ENCODE measurements around the gene FYN. TPM values are rescaled to one million over a fixed set of nuclear protein-coding genes. Genes with fewer than 3 reads are reported as not detected.

The FYN gene
- total and polyA plus RNA-seq, 2 donors from 2014 or later = 34.5 to 52.4 TPM

DNA sequence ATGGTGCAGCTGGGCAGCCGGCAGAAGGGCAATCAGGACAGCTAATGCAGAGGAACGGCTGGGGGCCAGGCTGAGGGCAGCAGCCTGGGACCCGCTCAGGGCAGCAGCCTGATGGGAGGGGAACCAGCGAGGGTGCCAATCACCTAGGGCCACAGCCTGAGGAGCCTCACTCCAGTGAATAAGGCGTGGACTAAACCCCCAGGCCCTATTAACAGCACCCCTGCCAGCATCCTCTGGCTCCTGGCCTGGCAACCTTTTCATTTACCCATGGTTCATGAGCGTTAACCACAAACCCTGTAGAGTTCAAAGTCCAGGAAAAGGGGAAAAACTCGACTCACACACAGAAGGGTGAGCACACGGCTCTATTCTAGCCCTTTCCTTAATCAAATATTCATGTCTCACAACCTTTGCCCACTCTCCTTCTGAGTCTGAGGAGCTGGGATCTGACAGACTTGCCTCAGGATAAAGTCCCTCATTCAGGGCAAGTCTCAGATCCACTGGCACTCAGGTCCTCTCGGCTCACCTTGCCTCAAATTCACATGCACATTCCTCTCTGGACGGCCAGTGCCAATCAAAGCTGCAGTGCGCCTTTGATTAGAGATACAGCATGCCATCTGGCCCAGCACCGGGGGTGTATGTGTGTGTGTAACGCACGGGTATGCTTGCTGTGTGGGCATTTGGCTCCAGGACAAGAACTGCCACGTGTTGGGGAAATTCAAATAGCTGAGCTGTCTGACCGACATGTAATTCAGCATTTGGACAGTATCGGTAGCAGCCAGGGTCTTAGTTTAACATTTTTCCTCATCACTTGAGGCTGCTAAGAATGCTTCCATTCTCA lies 180.7 kb downstream of the FYN start:
- Histone ChIP-seq H3K27ac (ENCODE audit: low read depth in 2 of 2, low read length in 2 of 2) (peak overlapping the region; percentile 44 to 52), H3K27me3 (ENCODE audit: control insufficient read depth, insufficient read depth, low read length) (no peaks in the 10 kb centered on the region), H3K4me1 (ENCODE audit: control insufficient read depth in 2 of 3, insufficient read depth in 2 of 3, low read depth in 1 of 3, low read length in 3 of 3) (peaks cover 3 to 20% (median 20%) of the 10 kb centered on the region in 3 donors), H3K36me3 (ENCODE audit: control insufficient read depth in 2 of 3, insufficient read depth in 3 of 3, low read length in 3 of 3) (peaks cover 5 to 10% (median 5%) of the 10 kb centered on the region in 3 donors), H3K9me3 (ENCODE audit: control insufficient read depth in 2 of 3, insufficient read depth in 1 of 3, low read length in 3 of 3) (no peaks in the 10 kb centered on the region), H3K9ac (ENCODE audit: low read length in 3 of 3) (no peak overlapping the region), H3K4me3 (ENCODE audit: low read length in 3 of 3) (peak overlapping the region in 1 of 3 donors; percentile 10)
- intact Hi-C loops (cut with DNase I) = no loop called here
- peak; percentile 50 for FAIRE-seq
- DNase-seq = peak in 4 of 5 donors; percentile 64 to 78 (median 66)
- TF ChIP-seq, protein P1, sequence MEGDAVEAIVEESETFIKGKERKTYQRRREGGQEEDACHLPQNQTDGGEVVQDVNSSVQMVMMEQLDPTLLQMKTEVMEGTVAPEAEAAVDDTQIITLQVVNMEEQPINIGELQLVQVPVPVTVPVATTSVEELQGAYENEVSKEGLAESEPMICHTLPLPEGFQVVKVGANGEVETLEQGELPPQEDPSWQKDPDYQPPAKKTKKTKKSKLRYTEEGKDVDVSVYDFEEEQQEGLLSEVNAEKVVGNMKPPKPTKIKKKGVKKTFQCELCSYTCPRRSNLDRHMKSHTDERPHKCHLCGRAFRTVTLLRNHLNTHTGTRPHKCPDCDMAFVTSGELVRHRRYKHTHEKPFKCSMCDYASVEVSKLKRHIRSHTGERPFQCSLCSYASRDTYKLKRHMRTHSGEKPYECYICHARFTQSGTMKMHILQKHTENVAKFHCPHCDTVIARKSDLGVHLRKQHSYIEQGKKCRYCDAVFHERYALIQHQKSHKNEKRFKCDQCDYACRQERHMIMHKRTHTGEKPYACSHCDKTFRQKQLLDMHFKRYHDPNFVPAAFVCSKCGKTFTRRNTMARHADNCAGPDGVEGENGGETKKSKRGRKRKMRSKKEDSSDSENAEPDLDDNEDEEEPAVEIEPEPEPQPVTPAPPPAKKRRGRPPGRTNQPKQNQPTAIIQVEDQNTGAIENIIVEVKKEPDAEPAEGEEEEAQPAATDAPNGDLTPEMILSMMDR (IDR thresholded peaks at IDR 0.05; ENCODE audit: borderline replicate concordance, extremely low read depth, insufficient read depth) = no peak

DNA sequence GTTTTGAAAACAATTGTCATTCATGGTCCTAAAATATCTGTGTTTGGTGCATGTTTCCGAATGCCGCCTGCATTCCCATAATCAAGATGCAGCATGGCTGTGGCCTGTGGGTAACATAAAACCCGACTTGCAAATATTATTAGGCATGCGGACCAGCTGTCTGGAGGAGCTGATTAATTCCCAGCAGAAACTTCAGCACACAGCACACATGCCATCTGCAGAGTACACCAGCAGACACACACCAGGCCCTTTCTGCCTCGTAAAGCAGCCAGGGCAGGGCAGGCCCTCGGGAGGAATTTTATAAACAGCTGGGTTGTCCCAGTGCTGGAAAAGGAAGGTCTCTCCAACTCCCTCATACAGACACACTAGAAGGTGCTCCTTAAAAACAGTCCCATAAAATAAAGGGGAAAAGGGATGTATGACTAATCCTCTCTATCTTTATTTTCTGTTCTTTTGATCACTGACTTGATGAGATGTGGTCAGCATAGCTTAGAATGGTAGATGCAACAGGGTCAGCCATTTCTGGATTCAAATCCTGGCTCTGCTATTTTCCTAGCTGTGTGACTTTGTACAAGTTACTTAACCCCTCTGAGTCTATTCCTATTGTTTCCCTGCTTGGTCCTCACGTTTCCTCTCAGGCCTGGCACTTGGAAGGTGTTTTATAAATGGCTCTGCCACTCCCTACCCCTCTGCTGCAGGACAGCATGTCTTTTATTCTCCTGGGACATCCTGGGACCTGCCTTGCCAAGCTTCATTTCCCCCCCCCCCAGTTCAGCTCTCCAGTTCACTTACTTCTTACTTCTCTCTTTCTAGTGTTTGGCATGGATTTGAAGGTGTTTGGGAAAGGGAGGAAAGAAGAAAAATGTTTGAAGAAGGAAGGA lies 181.7 kb downstream of the FYN start:
- no peaks in the 10 kb centered on the region for H3K9me3 ChIP-seq (ENCODE audit: control insufficient read depth in 2 of 3, insufficient read depth in 1 of 3, low read length in 3 of 3)
- TF ChIP-seq, protein P1 (IDR thresholded peaks at IDR 0.05; ENCODE audit: borderline replicate concordance, extremely low read depth, insufficient read depth) = no peak
- FAIRE-seq = no peak
- peaks cover 3 to 24% (median 20%) of the 10 kb centered on the region in 3 donors for H3K4me1 ChIP-seq (ENCODE audit: control insufficient read depth in 2 of 3, insufficient read depth in 2 of 3, low read depth in 1 of 3, low read length in 3 of 3)
- intact Hi-C loops (cut with DNase I) = no loop called here
- peak in 4 of 5 donors; percentile 56 to 69 (median 61) for DNase-seq
- no peak overlapping the region for H3K4me3 ChIP-seq (ENCODE audit: low read length in 3 of 3)
- H3K36me3 ChIP-seq (ENCODE audit: control insufficient read depth in 2 of 3, insufficient read depth in 3 of 3, low read length in 3 of 3) = peaks cover 5 to 10% (median 5%) of the 10 kb centered on the region in 3 donors
- H3K9ac ChIP-seq (ENCODE audit: low read length in 3 of 3) = no peak overlapping the region
- peak overlapping the region; percentile 18 to 44 for H3K27ac ChIP-seq (ENCODE audit: low read depth in 2 of 2, low read length in 2 of 2)
- H3K27me3 ChIP-seq (ENCODE audit: control insufficient read depth, insufficient read depth, low read length) = no peaks in the 10 kb centered on the region

DNA sequence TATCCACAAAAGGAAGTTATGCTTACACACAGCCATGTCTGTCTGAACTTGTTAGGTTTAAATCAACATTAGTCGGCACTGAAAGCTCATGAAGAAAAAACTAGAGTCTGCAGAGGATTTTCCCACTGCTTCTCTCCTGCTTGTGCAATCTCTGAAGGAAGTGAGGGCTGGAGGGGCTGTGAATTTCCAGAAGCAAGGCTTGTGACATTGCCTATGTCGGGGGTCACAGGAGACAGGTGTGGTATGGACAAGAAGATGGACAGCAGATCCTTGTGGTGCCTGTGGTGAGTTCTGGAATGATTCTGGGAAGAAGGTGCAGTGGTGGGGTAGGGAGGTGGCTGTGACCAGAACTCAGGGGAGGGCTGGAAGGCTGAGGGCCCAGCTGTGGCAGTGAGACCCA lies 183.3 kb downstream of the FYN start:
- no peak overlapping the region for H3K27ac ChIP-seq (ENCODE audit: low read depth in 2 of 2, low read length in 2 of 2)
- TF ChIP-seq, protein P1 (IDR thresholded peaks at IDR 0.05; ENCODE audit: borderline replicate concordance, extremely low read depth, insufficient read depth) = no peak
- FAIRE-seq = no peak

More for the DNA sequence above, 183.3 kb downstream of the FYN start:
- Histone ChIP-seq H3K4me1 (ENCODE audit: control insufficient read depth in 2 of 3, insufficient read depth in 2 of 3, low read depth in 1 of 3, low read length in 3 of 3) (peaks cover 3 to 30% (median 20%) of the 10 kb centered on the region in 3 donors), H3K9ac (ENCODE audit: low read length in 3 of 3) (no peak overlapping the region), H3K4me3 (ENCODE audit: low read length in 3 of 3) (no peak overlapping the region), H3K9me3 (ENCODE audit: control insufficient read depth in 2 of 3, insufficient read depth in 1 of 3, low read length in 3 of 3) (no peaks in the 10 kb centered on the region), H3K36me3 (ENCODE audit: control insufficient read depth in 2 of 3, insufficient read depth in 3 of 3, low read length in 3 of 3) (peaks cover 5 to 10% (median 5%) of the 10 kb centered on the region in 3 donors), H3K27me3 (ENCODE audit: control insufficient read depth, insufficient read depth, low read length) (no peaks in the 10 kb centered on the region)
- DNase-seq = no peak
- intact Hi-C loops (cut with DNase I) = no loop called here
